Cortex of kidney (tissue), 1 donor: ENCODE data around the gene IL4I1.
"Not testable (repeated sequence)": the region's sequence is repeated elsewhere in the genome, so short reads cannot be mapped to it uniquely, and the experiment has no call there.

Source experiments
- DNase-seq: peaks from one replicate; lab custom pipeline; 2025; lab: John Stamatoyannopoulos, UW

The IL4I1 gene, protein sequence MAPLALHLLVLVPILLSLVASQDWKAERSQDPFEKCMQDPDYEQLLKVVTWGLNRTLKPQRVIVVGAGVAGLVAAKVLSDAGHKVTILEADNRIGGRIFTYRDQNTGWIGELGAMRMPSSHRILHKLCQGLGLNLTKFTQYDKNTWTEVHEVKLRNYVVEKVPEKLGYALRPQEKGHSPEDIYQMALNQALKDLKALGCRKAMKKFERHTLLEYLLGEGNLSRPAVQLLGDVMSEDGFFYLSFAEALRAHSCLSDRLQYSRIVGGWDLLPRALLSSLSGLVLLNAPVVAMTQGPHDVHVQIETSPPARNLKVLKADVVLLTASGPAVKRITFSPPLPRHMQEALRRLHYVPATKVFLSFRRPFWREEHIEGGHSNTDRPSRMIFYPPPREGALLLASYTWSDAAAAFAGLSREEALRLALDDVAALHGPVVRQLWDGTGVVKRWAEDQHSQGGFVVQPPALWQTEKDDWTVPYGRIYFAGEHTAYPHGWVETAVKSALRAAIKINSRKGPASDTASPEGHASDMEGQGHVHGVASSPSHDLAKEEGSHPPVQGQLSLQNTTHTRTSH

DNA sequence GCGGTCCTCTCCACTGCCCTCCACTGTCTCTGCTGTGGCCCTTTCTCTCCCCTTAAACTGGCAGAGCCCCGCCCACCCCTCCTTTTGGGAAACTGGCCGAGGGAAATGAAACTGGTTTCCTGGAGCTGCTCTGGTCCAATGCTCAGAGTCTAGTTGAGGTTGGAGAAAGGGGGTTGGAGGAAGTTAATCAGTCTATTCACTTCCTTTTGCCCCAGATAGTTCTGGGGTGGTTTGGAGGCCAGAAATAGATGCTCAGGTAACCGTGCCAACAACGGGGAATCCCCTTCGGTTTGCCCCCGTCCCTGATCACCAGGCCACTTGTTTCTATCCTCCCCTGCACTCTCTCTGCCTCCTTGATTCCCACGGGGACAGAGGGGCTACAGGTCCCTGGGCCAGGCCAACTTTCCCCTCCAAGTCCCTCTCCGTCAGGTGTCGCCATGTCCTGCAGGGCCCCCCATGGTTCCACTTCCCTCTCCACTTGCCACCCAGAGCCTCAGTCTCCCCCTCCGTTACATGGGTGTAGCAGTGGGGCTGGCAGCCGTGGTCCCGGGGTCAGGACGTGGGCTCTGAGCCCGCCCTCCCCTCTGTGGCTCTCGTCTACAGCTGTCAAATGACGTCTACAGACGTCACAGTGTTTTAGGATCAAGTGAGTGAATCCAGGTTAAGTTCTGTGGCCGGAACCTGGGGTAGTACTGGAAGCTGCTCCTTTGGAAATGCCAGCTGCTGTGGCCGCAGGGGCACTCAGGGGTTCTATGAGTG, at the start of gene IL4I1:
Gene IL4I1 (minus strand): TSS at position 25 of the 759 bp plus-strand sequence. CDS start 727 bp downstream, outside the sequence.
- no peak for DNase-seq

DNA sequence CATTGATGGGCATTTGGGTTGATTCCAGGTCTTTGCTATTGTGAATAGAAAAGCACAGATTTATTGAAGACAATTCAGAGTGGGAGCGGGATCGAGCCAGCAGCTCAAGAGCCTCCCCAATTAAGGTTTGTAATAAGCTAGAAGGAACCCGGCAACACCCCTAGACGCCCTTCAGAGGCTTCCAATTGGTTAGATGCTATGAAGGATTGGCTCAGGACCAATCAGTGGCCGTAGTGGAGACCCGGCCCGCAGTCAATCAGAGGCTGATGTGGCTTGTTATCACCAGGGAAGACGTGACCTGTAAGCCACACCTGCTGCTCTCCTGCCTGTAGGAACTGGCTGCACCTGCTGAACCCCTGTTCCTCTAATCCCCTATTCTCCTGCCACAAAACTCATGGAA, 49.7 kb upstream of the IL4I1 start:
- DNase-seq: no peak

DNA sequence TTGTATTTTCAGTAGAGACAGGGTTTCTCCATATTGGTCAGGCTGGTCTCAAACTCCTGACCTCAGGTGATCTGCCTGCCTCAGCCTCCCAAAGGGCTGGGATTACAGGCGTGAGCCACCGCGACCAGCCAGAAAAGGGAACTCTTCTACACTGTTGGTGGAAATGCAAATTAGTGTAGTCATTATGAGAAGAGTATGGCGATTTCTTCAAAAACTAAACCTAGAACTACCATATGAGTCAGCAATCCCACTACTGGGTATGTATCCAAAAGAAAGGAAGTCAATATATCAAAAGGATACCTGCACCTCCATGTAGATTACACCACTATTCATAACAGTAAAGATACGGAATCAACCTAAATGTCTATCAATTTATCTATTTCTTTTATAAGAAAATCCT, 47.9 kb upstream of the IL4I1 start:
- not testable (repeated sequence) for DNase-seq

DNA sequence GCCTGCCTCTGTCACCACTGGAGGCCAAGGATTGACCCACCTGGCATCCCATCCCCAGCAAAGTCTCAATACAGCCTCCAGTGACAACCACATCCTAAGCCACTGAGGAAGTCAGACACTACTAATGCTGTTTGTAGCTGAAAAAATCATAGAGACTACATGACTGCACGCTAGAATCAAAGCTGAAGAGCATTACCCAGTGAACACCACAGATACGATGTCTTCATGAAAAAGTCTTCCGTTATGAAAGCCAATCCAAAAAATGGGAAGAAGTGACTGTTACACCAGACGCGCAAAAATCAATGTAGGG, 43.8 kb upstream of the IL4I1 start:
- DNase-seq: no peak

DNA sequence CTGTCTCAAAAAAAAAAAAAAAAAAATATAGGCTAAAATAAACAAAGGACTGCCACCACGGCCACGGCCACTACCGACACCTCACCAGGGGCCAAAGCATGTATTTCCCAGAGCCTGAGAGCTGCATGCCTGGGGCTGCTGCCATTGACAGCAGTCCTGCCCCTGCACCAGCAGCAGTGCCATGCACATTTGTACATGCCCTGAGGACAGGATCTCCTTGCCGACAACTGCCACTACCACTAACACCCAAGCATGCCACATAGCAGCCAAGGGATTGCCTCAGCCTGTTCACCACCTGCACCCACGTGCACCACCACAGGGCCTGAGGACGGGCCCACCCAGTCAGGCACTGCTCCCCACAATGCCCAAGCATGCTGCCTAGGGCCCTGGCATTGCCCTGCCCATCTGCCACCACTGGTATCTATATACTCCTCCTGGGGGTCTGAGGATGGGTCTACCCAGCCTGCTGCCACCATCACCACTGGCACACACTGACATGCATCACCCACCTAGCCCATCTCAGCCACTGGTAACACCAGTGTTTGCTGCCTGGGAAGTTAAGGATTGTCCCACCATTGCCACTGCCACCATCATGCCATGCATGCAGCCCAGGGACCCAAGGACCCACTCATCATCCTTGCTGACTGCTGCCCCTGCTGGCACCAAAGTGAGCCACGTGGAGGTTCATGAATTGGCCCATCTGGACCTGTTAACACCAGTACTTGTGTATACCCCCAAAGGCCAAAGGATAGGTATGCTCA, 43.2 kb upstream of the IL4I1 start:
- no peak for DNase-seq

DNA sequence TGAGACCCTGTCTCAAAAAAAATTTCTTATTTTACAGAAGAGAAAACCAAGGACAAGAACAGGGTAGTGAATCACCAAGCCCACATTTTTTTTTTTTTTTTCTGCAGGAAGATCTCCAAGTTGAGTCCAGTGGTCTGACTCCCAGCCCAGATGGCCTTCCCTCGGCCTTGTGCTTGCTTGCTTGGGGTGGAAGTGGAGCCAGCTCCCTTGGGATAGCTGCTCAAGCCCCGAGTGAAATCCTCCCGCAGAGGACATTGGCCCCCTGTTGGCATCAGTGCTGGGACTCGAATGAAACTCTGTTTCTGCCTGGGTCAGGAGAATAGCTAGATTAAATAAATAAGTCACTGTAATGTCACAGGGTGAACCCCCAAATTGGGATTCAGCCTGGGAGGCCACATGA, 42.0 kb upstream of the IL4I1 start:
- DNase-seq: no peak

DNA sequence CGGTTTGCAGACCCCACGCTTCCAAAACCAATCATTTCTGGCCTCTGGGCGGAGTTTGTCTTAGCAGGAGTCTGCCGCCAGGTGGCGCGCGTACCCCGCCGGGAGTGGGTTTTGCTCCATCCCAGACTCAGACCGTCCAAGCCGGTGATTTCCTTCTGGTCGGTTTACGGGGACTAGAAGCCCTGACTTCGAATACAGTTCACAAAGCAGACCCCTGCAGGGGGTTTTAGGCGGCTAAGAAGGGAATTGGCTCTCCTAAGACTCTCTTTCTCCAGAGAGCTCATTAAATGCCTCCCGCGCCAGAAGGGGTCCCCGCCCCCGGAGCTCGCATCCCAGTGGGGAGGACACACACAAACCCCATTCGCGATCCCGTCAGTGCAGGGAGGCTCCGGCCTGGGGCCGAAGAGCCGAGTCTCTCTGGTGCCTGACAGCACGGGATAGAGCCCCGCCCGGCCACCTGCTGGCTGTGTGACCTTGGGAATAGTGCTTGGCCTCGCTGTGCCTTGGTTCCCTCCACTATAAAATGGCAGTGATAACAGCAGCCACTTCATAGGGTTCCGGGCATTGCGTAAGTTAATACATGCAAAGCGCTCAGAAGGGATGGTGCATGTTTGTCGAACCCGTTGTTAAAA, 41.2 kb upstream of the IL4I1 start:
- no peak for DNase-seq

DNA sequence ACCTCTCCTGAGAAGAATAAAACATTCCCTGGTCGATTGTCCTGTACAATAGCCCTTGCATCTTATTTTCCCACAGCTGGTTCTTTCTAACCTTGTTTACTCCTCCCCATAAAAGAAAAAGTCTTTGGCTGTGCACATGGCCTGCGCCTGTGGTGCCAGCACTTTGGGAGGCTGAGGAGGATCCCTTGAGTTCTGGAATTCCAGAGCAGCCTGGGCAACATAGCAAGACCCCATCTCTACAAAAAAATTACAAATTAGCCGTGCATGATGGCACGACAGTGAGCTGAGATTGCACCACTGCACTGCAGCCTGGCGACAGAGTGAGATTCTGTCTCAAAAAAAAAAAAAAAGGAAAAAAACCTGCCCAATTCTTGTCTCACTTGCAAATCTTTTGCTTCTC, 39.9 kb upstream of the IL4I1 start:
- DNase-seq: no peak

DNA sequence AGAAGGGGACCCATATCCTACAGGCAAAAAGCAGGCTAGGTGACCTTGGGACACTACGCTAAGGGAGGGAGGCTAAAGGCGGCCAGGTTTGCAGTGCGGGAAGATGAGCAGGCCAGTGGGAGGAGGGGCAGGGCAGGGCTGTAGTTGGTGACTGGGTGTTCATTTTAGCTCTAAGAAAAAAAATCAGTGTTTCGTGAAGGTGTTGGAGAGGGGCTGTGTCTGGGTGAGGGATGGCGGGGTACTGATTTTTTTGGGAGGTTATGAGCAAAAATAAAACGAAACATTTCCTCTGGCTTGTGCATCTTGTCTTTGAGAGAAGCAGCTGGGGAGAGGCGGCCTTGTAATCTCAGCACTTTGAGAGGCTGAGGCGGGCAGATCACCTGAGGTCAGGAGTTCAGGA, 37.0 kb upstream of the IL4I1 start:
- no peak for DNase-seq

DNA sequence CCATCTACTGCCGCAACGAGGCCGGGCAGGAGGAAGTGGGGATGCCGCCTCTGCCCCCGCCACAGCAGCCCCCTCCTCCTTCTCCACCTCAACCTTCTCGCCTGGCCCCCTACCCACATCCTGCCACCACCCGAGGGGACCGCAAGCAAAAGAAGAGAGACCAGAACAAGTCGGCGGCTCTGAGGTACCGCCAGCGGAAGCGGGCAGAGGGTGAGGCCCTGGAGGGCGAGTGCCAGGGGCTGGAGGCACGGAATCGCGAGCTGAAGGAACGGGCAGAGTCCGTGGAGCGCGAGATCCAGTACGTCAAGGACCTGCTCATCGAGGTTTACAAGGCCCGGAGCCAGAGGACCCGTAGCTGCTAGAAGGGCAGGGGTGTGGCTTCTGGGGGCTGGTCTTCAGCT, 36.0 kb upstream of the IL4I1 start:
- DNase-seq: no peak

DNA sequence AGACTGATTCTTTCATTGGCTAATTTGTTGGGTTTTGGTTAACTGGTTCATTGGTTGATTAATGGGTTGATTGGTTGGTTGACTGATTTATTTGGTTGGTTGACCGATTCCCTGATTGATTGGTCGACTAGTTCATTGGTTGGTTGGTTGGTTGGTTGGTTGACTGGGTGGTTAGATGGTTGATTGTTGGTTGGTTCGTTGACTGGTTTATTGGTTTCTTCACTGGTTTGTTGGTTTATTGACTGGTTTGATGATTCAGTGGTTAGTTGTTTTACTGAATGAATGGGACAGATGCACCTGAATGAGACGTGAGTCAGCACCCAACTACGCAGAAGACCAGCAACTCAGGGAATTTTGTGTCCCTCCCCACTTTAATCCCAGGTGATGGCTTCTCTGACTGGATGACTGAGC, 35.4 kb upstream of the IL4I1 start:
- no peak for DNase-seq

DNA sequence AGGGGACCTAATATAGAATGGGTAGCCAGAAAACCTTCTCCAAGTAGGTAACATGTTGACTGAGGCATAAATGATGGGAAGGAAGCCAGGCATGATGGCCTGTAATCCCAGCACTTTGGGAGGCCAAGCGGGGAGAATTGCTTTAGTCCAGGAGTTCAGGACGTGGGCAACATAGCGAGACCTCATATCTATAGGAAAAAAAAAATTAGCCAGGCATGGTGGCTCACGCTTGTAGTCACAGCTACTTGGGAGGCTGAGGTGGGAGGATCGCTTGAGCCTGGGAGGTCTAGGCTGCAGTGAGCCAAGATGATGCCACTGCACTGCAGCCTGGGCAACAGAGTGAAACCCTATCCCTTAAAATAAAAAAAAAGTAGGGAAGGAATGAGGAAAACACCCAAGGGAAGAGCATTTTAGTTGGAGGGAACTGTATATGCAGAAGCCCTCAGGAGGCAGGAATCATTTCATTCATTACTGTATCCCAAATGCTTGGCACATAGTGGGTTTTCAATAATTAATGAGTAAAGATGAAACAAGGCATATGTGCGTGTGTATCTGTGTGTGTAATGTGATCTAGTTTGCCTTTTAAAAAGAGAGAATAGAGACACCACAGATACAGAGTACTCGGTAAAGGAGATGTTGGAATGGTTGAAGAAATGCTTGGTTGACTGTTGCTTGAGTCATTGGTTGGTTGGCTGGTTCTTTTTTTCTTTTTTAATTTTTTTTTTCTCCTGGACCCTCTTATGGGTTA, 34.8 kb upstream of the IL4I1 start:
- no peak for DNase-seq

DNA sequence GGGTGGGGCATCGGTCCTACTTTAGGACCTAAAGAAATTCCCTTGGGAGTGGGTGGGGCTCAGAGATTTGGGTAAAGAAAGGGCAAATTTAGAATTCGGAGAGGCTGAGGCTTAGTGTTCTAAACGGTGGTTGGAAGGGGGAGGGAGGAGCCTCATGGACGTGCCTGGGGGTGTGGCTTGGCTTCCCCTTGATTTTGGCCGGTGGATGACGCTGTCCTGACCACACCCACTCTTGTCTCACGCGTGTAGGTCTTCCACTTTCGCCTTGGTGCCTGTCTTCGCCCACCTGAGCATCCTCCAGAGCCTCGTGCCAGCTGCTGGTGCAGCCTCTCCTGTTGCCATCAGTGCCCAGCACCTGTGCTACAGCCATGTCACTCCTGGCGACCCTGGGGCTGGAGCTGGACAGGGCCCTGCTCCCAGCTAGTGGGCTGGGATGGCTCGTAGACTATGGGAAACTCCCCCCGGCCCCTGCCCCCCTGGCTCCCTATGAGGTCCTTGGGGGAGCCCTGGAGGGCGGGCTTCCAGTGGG, 33.9 kb upstream of the IL4I1 start:
- no peak for DNase-seq

DNA sequence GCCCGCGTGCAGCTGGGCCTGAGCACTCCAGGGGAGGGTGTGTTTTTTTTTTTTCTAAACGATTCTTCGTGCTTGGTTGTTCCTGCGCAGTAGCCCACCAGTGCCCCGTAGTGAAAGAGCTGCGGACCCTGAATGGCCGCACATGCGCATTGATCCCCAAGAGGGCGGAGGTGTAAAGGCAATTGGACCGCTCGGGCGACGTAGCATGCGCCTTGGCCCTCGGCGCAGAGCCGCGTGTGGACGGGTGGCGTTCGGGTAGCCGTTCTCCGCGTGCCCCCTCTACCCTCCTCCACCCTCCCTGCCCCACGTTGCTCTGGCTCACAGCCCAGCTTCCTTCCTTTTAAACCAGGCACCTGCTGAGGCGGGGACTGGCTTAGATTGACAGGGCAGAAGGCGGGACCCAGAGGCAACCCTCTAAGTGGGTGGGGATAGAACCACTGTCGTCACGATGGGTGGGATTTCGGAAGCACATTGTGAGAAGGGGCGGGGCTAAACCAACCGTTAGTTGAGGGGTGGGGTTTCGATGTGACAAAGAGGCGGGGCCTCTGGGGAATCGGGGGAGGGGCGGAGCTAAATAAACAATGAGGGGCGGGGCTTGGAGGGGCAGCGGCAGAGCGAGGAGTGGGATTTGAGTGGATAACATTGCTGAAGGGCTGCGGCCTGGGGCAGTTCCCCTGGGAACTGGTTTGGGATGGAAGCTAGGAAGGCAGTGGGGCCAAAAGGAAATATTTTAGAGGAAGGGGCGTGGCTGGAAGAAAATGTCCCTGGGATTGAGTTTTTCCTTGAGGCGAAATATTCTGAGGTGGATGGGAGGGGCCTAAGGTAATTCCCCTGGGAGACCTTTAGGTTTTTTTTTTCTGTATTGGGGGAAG, 33.2 kb upstream of the IL4I1 start:
- no peak for DNase-seq

DNA sequence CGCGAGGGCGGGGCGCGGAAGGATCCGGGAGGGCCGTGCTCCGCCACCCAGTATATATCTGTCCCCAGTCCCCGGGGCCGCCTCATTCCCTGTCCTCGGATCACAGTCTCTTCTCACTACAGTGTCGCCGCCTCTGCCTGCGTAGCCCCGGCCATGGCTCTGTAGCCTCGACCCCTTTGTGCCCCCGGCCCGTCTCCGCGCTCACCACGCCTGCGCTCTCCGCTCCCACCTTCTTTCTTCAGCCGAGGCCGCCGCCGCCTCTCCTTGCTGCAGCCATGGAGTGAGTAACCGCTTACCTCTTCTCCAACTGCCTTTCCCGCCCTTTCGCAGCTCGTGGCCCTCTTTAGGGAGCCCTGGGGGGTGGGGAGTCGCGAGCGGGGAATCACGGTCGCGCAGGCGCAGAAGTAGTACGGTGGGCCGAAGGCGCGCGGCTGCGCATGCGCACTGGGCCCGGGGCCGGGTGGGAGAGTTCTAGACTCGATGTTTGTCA, 32.5 kb upstream of the IL4I1 start, which contains the start of the genes ATF5 and NUP62:
Gene ATF5 (plus strand): TSS at position 85 of the 490 bp plus-strand sequence. CDS start 1,646 bp downstream, outside the sequence.
Gene NUP62 (minus strand): TSS at position 384 of the 490 bp plus-strand sequence. CDS start 19,697 bp downstream, outside the sequence.
- DNase-seq: peak; percentile 77

DNA sequence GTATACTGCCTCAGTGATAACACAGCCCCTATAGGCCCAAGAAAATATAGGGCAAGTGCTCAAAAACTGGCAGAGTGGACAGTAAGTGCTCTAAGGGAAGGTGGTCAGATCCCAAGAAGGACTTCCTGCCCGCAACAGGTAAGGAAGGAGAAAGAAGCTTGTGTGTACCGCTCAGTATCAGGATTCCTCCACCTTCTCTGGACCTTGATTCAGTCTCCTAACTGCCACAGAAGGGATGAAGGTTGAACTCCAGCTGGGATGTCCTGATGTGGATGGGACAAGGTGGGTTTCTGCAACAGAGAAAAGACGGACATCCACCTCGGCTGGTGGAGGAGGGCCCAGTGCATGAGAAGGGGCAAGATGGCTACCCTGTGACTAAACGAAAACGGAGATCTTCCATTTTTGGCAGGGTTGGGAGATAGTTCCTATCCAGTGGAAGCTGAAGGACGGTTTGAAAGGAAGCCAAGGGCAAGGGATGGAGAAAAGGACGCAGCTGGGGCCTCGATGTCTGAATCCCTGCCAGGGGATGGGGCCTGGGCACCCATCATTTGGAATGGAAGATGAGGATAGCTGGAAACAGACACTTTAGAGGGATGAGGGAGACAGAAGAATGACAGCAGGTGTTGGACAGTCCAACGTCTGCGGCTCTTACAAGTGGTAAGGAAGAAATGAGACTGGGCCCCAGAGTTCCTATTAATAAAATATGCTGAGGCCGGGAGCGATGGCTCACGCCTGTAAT, 31.0 kb upstream of the IL4I1 start:
- DNase-seq: no peak

DNA sequence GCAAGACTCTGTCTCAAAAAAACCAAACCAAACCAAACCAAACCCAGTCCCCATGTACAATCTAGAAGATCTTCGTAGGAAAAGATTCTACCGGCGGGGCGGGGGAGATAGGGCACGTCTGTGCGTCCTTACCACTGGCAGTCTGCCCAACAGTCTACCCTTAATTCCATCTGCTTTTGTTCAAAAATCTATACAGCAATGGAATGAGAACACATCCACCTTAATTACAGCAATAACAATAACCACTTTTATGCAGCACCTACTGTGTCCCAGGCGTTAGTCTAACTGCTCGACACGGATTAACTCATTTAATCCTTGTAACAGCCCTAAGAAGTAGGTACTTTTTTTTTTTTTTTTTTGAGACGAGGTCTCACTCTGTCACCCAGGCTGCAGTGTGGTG, 29.8 kb upstream of the IL4I1 start:
- DNase-seq: no peak

DNA sequence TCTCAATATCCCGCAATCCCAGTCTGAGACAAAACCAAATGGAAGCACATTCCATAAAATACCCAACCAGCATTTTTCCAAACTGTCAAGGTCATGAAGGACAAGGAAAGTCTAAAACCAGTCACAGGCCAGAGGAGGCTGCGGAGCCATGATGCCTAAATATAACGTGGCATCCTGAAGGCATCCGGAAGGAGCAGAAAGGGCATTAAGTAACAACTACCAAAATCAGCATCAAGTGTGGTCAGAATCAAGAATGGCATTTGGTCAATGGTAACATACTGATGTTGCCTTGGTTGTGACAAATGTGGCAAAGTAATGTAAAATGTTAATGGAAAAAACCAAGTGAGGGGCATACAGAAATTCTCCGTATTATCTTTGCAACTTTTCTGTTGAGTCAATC, 28.8 kb upstream of the IL4I1 start:
- DNase-seq: no peak

DNA sequence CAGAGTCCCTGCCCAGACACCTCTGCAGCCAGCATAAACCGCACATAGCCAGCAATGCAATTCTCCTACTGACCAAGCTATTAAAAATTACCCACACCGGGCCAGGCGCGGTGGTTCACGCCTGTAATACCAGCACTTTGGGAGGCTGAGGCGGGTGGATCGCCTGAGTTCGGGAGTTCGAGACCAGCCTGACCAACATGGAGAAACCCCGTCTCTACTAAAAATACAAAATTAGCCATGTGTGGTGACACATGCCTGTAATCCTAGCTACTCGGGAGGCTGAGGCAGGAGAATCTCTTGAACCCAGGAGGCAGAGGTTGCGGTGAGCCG, 28.2 kb upstream of the IL4I1 start:
- not testable (repeated sequence) for DNase-seq
